ENCODE results near the gene PIK3CG.
"Not testable (repeated sequence)": the region's sequence is repeated elsewhere in the genome, so short reads cannot be mapped to it uniquely, and the experiment has no call there.

Gene PIK3CG

GRCh38 chr7:106888204-106888603 is 23.1 kb downstream of the PIK3CG start:
- DNase-seq: no peak

DNA sequence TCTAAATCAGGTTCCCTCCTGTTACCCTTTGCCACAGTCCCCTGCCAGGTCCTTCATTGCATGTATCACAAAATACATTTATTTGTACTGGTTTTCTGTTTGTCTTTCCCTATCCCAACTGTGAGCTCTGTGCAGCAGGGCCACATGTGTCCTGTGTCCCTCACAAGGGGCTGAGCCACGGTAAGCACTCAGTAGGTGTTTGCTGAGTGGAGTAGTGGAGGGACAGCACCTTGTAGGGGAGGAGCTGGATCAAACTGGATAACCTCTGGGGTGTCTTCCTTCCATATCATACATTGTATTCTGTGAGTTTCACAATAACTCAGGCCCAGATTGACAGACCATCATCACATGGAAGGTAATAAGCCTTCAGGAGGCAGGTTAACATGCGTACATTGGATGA is 25.9 kb downstream of the PIK3CG start:
- no peak for DNase-seq

GRCh38 chr7:106891548-106892410 is 26.7 kb downstream of the PIK3CG start:
- no peak for DNase-seq

GRCh38 chr7:106893591-106893990 is 28.5 kb downstream of the PIK3CG start:
- DNase-seq: no peak

DNA sequence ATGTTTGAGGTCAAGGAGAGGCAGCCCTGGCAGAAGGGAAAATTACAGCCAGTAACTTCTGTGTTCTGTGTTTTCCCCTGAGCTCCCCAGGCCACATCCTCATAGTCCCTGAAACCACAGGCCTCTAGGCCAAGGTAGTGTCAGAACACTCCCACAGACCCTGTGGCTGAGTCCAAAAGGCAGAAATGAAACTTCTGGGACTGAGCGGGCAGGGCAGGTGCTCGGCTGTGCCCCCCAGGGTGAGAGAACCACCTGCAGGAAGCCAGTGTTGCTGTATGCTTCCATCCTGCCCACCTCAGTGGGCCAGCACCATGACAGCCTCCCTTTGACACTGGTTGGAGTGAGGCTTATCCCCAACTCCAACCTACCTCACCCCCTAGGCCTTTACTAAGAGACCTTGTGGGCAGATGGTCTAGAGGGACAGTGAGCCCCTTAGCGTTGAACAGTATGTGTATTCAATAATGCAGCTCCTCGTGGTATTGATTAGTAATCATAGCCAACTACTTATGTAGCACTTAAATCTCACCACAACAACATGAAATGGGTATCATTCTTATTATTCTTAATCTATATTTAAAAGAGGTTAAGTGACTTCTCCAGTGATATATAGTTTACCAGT is 30.3 kb downstream of the PIK3CG start:
- DNase-seq: no peak

- no peak for DNase-seq
Measured at GRCh38 chr7:106896231-106896630, 31.1 kb downstream of the PIK3CG start.

DNA sequence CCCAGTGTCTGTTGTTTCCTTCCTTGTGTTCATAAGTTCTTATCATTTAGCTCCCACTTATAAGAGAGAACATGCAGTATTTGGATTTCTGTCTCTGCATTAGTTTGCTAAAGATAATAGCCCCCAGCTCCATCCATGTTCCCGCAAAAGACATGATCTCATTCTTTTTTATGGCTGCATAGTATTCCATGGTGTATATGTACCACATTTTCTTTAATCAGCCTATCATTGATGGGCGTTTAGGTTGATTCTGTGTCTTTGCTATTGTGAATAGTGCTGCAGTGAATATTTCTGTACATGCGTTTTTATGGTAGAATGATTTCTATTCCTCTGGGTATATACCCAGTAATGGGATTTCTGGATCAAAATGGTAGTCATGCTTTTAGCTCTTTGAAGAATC is 32.5 kb downstream of the PIK3CG start:
- not testable (repeated sequence) for DNase-seq

- DNase-seq: not testable (repeated sequence)
Measured at GRCh38 chr7:106898967-106899366, 33.9 kb downstream of the PIK3CG start.

GRCh38 chr7:106901828-106902441 is 36.9 kb downstream of the PIK3CG start:
- no peak for DNase-seq

DNA sequence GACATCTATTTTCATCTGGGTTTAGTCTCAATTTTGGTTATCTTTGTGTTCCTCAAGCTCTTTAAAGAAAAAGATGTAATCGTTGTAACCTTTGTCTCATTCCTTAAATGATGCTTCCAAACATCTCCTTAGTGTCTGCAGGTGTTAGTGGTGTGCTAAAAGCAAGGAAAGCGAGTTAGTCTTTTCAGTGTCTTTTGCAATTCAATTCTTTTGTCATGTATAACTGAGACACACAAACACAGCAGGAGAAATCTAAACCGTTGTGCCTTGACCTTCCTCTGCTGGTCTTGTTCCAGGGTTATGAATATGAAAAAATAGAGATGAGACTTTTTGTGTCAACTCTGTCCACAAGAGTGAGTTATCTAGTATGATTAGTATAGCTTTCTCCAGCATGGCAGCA is 40.7 kb downstream of the PIK3CG start:
- no peak for DNase-seq

GRCh38 chr7:106911959-106912358 is 46.9 kb downstream of the PIK3CG start:
- DNase-seq: no peak

DNA sequence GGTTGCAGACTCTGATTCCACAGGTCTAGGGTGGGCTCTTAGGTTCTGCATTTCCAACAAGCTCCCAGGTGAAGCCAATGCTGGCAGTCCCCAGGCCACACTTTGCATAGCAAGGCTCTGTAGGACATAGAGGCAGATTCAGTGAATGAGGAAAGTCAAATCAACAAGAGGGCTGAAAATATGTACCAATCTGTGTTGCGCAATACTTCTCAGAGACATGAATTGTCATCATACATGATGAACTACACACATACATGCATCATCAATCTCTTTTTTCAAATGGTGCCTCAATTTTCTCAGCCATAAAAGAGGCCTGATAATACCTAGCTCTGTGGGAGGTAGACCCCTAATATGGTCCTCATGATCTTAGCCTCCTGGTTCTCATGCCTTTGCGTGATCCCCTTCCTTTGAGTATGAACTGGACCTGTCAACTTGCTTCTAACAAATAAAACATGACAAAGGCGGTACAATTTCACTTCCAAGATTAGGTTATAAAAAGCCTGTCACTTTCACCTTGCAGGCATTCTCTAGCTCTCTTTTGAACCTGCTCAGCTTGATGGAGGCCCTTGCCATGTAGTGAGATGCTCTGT is 49.0 kb downstream of the PIK3CG start:
- no peak for DNase-seq

DNA sequence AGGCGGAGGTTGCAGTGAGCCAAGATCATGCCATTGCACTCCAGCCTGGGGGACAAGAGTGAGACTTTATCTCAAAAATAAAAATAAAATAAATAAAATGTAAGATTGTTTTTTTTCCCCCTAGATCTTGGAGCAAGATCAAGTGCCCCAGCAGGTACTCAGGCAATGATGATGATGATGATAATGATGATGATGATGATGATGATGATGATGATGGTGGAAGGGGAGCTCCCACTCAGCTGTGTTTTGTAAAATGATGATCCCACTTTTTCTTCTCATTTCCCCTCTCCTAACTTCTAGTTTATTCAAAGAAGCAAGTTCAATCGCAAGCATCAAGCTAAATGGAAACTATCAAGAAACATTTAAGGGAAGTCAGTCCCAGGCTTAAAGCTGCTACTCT is 50.3 kb downstream of the PIK3CG start:
- DNase-seq: no peak

DNA sequence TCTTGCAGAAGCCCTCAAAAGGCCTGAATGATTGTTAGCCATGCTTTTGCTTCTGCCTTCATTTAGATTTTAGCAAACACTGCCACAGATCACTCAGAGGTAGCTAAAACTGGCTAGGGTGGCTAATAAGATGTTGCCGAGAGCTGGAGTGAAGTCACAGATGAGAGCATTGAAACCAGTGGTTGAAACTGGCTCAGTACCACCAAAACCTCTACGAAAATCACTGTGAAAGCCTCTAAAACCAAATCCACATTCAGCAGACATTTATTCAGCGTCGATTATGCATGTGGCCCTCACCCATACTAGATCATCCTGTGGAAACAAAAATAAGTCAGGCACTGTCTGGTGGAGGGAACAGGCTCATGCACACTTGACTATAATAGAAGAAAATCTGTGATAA is 50.8 kb downstream of the PIK3CG start:
- DNase-seq: no peak

- no peak for DNase-seq
Measured at GRCh38 chr7:106916679-106917078, 51.6 kb downstream of the PIK3CG start.

- no peak for DNase-seq
Measured at GRCh38 chr7:106918991-106919390, 53.9 kb downstream of the PIK3CG start.

- DNase-seq: not testable (repeated sequence)
Measured at GRCh38 chr7:106924468-106924867, 59.4 kb downstream of the PIK3CG start.

DNA sequence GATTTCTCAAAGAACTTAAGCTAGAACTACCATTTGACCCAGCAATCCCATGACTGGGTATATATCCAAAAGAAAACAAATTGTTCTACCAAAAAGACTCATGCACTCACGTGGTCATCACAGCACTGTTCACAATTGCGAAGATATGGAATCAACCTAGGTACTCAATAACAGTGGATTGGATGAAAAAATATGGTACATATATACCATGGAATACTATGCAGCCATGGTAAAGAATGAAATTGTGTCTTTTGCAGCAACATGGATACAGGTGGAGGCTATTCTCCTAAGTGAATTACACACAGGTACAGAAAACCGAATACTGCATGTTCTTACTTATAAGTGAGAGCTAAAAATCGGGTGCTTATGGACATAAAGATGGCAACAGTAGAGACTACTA is 61.8 kb downstream of the PIK3CG start:
- DNase-seq: no peak

DNA sequence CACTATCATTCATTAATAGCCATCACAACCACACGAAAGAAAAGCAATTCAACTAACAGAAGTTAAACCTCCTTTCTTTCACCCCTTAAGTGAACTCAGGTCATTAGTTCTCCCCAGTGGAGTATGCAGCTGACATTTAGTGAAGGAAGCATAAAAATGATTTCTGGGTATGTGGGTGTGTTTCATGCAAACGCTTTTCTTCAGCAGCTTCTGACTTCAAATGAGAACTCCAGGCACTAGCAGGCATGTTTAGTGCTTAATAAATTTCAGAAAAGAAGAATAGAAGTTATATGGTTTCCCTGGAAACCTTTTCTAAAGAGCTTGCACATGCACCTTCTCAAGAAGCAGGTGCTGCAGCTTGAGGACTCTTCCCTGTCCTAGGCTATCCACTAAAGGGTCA is 62.5 kb downstream of the PIK3CG start:
- DNase-seq: no peak

DNA sequence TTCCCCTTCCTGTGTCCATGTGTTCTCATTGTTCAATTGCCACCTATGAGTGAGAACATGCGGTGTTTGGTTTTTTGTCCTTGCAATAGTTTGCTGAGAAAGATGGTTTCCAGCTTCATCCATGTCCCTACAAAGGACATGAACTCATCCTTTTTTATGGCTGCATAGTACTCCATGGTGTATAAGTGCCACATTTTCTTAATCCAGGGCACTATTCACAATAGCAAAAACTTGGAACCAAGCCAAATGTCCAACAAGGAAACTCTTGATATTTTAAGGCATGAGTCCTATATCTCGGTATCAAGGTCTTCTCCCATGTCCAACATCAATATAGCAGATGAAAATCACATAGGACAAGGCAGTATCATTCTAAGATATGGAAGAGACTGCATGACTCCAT is 64.5 kb downstream of the PIK3CG start:
- not testable (repeated sequence) for DNase-seq

GRCh38 chr7:106936236-106936635 is 71.2 kb downstream of the PIK3CG start:
- DNase-seq: no peak

DNA sequence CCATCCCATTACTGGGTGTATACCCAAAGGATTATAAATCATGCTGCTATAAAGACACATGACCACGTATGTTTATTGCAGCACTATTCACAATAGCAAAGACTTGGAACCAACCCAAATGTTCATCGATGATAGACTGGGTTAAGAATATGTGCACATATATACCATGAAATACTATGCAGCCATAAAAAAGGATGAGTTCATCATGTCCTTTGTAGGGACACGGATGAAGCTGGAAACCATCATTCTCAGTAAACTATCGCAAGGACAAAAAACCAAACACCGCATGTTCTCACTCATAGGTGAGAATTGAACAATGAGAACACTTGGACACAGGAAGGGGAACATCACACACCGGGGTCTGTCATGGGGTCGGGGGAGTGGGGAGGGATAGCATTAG is 73.0 kb downstream of the PIK3CG start:
- DNase-seq: not testable (repeated sequence)

- DNase-seq: no peak
Measured at GRCh38 chr7:106938803-106939202, 73.7 kb downstream of the PIK3CG start.

Data from KG1 (cell line).